Vagina (tissue), 2 donors: ENCODE data around the gene RAB37. TPM values are rescaled to one million over a fixed set of nuclear protein-coding genes. Genes with fewer than 3 reads are reported as not detected.

ENCODE experiments used
- DNase-seq, 2 donors: peaks; one replicate each; pipeline ENCODE4 v3.0.0-alpha.2; 2017; ENCODE audit errors: extremely low spot score in 2 of 2
- H3K27ac ChIP-seq: fragments of 200-600 bp; sonication (generic); one replicate; pipeline ENCODE4 v1.5.1; 2019
- H3K27me3 ChIP-seq: fragments of 200-600 bp; sonication (generic); one replicate; pipeline ENCODE4 v1.5.1; 2019
- H3K36me3 ChIP-seq, 2 donors: fragments of 200-600 bp; sonication (generic); one replicate each; pipeline ENCODE4 v1.5.1; 2017 to 2019
- H3K4me1 ChIP-seq: fragments of 200-600 bp; sonication (generic); one replicate; pipeline ENCODE4 v1.5.1; 2019
- H3K4me3 ChIP-seq, 2 donors: fragments of 200-600 bp; sonication (generic); 1 replicate in 1 of 2; 2 replicates in 1 of 2; pipeline ENCODE4 v1.5.1; 2016 to 2019
- H3K9me3 ChIP-seq: fragments of 200-600 bp; sonication (generic); one replicate; pipeline ENCODE4 v1.5.1; 2019
- POLR2A ChIP-seq, 2 donors: fragments of 450-650 bp; IDR thresholded peaks; one replicate each; pipeline ENCODE4 v1.6.1; 2017; ENCODE audit warnings: antibody characterized with exemption in 2 of 2, mild to moderate bottlenecking in 2 of 2, moderate library complexity in 2 of 2
- POLR2AphosphoS5 ChIP-seq, 2 donors: sonication (generic); formaldehyde crosslinking; IDR thresholded peaks; one replicate each; pipeline ENCODE4 v1.9.0; 2017; ENCODE audit warnings: antibody characterized with exemption in 2 of 2, mild to moderate bottlenecking in 2 of 2, low read depth in 1 of 2; ENCODE audit not compliant: insufficient read depth in 1 of 2
- intact Hi-C: fragments of 100-400 bp; cut with DNase I; formaldehyde crosslinking; loops from one replicate; pipeline ENCODE4 v1.15.1; 2023
- total RNA-seq: library from RNA; depleted of rRNA; stranded (reverse); fragments of >200 nt; gene quantifications from one replicate; pipeline ENCODE4 v1.2.3, GENCODE V29; 2016
- TF ChIP-seq, protein P1 (sequence below), 3 experiments: fragments of 450-650 bp in 2 of 3; fragments of 200-600 bp in 1 of 3; sonication (generic) in 1 of 3; IDR thresholded peaks; one replicate each; pipeline ENCODE4 v1.5.1; 2017 to 2019; ENCODE audit warnings: antibody characterized with exemption in 3 of 3, mild to moderate bottlenecking in 2 of 3, moderate library complexity in 2 of 3

Gene RAB37, protein sequence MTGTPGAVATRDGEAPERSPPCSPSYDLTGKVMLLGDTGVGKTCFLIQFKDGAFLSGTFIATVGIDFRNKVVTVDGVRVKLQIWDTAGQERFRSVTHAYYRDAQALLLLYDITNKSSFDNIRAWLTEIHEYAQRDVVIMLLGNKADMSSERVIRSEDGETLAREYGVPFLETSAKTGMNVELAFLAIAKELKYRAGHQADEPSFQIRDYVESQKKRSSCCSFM
- 7.1 TPM for total RNA-seq

DNA sequence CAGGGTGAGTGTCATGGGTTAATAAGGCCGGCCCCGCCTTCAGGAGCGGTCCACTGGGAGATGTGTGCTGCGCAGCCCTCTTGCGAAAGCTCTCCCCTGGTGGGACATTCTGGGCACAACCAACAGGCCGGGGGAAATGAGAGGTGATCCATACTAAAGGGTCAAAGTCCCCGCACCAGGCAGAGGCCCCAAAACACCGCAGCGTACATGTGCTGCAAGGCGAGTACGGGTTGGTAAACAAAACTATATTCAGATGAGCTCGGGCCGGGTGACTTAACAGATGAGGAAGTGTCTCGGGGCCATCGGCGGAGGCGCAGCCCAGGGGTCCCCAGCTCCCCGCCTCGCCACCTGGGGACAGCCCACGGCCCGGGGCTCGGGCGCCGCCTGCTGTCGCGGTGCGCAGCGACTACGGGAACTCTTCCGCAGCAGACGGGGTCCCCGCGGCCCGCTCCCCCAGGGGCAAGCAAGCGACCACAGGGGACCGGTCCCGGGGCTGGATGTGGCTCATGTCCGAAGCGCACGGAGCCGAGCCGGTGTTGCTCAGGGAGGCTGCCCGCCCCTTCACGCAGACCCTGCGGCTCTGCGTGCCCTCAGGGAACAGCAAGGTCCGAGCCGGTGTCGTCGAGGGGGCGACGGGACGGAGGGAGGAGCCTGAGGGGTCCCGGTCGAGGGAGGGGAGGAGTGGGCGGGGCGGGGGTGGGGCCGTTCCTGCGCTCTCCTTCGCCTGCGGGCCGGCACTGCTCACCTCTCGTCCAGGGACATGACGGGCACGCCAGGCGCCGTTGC, at the start of gene RAB37:
RAB37 (plus strand) TSS at position 744 of the 786 bp plus-strand sequence; CDS start at position 761, 17 bp downstream.
- H3K4me3 ChIP-seq: peak within 1 kb of the TSS; percentile 38 to 42
- H3K27me3 ChIP-seq: peaks cover 4% of the 10 kb centered on the region
- H3K27ac ChIP-seq: peak within 1 kb of the TSS; percentile 23
- no peak for DNase-seq
- TF ChIP-seq, protein P1, sequence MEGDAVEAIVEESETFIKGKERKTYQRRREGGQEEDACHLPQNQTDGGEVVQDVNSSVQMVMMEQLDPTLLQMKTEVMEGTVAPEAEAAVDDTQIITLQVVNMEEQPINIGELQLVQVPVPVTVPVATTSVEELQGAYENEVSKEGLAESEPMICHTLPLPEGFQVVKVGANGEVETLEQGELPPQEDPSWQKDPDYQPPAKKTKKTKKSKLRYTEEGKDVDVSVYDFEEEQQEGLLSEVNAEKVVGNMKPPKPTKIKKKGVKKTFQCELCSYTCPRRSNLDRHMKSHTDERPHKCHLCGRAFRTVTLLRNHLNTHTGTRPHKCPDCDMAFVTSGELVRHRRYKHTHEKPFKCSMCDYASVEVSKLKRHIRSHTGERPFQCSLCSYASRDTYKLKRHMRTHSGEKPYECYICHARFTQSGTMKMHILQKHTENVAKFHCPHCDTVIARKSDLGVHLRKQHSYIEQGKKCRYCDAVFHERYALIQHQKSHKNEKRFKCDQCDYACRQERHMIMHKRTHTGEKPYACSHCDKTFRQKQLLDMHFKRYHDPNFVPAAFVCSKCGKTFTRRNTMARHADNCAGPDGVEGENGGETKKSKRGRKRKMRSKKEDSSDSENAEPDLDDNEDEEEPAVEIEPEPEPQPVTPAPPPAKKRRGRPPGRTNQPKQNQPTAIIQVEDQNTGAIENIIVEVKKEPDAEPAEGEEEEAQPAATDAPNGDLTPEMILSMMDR (IDR thresholded peaks at IDR 0.05): peak in 1 of 3 experiments; percentile 20
- TF ChIP-seq POLR2A (IDR thresholded peaks at IDR 0.05) (no peak), POLR2AphosphoS5 (IDR thresholded peaks at IDR 0.05; ENCODE audit: insufficient read depth in 1 of 2, low read depth in 1 of 2) (peak in 1 of 2 donors; percentile 52)
- no peaks in the 10 kb centered on the region for H3K36me3 ChIP-seq
- intact Hi-C loops: no loop called here
- H3K4me1 ChIP-seq: peaks cover 28% of the 10 kb centered on the region
- no peaks in the 10 kb centered on the region for H3K9me3 ChIP-seq

DNA sequence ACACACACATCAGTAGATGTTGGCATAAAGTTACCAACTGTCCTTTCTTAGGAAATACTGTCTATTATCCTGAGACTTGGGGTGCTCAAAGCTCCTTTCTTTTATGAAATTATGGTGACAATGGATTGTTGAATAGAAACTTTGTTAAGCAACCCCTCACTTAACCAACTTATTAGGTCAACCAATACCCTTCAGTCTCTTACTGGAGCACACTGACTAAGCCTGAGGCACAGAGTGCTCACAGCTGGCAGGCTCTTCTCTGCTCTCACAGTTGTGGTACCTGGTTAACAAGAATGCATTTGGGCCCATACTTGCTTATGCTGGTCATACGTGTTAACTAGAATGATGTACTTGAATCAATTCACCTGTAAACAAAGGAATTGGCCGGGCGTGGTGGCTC, 49.2 kb upstream of the RAB37 start:
- no peaks in the 10 kb centered on the region for H3K4me1 ChIP-seq
- H3K9me3 ChIP-seq: no peaks in the 10 kb centered on the region
- no peak overlapping the region for H3K27ac ChIP-seq
- intact Hi-C loops: no loop called here
- H3K4me3 ChIP-seq: no peak overlapping the region
- TF ChIP-seq, protein P1 (IDR thresholded peaks at IDR 0.05): no peak
- no peak for TF ChIP-seq POLR2AphosphoS5 (IDR thresholded peaks at IDR 0.05; ENCODE audit: insufficient read depth in 1 of 2, low read depth in 1 of 2)
- no peak for TF ChIP-seq POLR2A (IDR thresholded peaks at IDR 0.05)
- DNase-seq: no peak
- H3K27me3 ChIP-seq: no peaks in the 10 kb centered on the region
- H3K36me3 ChIP-seq: no peaks in the 10 kb centered on the region

DNA sequence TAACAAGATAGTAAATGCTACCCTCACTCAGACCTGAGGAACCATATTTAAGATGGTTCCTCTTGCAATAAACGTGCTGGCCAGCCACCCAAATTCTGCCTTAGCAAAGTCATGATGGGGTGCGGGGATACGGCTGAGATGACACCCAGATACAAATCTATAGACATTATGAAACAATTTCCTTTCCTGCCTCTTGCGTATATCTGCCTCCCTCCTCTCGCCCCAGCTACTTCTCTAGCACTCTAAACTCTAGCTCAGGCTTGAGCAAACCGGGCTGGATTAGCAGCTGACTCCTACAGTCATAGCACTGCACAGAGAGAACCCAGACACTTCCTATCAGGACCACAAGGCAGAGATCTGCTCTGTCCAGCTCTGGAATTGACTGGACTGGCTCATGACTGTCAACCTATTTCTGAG, 46.6 kb upstream of the RAB37 start:
- H3K9me3 ChIP-seq: no peaks in the 10 kb centered on the region
- no peak for TF ChIP-seq POLR2AphosphoS5 (IDR thresholded peaks at IDR 0.05; ENCODE audit: insufficient read depth in 1 of 2, low read depth in 1 of 2)
- TF ChIP-seq POLR2A (IDR thresholded peaks at IDR 0.05): no peak
- TF ChIP-seq, protein P1 (IDR thresholded peaks at IDR 0.05): no peak
- no peaks in the 10 kb centered on the region for H3K27me3 ChIP-seq
- H3K27ac ChIP-seq: no peak overlapping the region
- intact Hi-C loops: no loop called here
- H3K4me1 ChIP-seq: no peaks in the 10 kb centered on the region
- H3K36me3 ChIP-seq: no peaks in the 10 kb centered on the region
- DNase-seq: no peak
- no peak overlapping the region for H3K4me3 ChIP-seq

DNA sequence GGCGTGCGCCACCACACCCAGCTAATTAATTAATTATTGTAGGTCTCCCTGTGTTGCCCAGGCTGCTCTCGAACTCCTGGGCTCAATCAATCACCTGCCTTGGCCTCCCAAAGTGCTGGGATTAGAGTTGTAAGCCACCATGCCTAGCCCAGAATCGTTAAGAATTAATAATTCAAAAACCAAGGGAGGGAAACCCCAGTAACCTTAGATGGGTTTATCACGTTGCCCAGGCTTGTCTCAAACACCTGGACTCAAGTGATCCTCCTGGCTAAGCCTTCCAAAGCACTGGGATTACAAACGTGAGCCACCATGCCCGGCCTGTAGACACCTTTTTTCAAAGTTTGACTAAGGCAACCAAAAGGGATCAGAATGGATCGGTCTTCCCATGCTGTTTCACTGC, 45.9 kb upstream of the RAB37 start:
- TF ChIP-seq, protein P1 (IDR thresholded peaks at IDR 0.05): no peak
- TF ChIP-seq POLR2A (IDR thresholded peaks at IDR 0.05) (no peak), POLR2AphosphoS5 (IDR thresholded peaks at IDR 0.05; ENCODE audit: insufficient read depth in 1 of 2, low read depth in 1 of 2) (no peak)
- Histone ChIP-seq H3K27ac (no peak overlapping the region), H3K27me3 (no peaks in the 10 kb centered on the region), H3K36me3 (no peaks in the 10 kb centered on the region), H3K9me3 (no peaks in the 10 kb centered on the region), H3K4me3 (no peak overlapping the region), H3K4me1 (no peaks in the 10 kb centered on the region)
- intact Hi-C loops: no loop called here
- DNase-seq: no peak

DNA sequence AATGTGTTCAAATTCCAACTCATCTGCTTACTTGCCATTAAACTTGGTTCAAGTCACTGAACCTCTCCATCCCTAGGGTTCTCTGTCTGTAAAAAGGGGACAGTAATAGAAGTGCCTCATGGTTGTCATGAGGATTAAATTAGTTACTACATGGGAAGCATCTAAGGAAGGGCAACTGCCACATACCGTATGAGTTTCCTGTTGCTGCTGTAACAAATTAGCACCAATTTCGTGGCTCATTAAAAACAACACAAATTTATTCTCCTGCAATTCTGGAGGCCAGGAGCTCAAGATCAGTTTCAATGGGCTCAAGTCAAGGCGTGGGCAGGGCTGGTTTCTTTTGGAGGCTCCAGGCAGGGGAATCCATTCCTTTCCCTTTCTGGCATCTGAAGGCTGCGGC, 43.0 kb upstream of the RAB37 start:
- Histone ChIP-seq H3K4me3 (no peak overlapping the region), H3K27ac (no peak overlapping the region), H3K27me3 (no peaks in the 10 kb centered on the region), H3K4me1 (no peaks in the 10 kb centered on the region), H3K36me3 (no peaks in the 10 kb centered on the region), H3K9me3 (no peaks in the 10 kb centered on the region)
- no peak for DNase-seq
- TF ChIP-seq POLR2A (IDR thresholded peaks at IDR 0.05) (no peak), POLR2AphosphoS5 (IDR thresholded peaks at IDR 0.05; ENCODE audit: insufficient read depth in 1 of 2, low read depth in 1 of 2) (no peak)
- TF ChIP-seq, protein P1 (IDR thresholded peaks at IDR 0.05): no peak
- intact Hi-C loops: no loop called here
